Measurements from ENCODE around the gene YTHDF2.

- TF ChIP-seq CTCF (conservative IDR thresholded peaks at IDR 0.05 in 1 of 2, IDR thresholded peaks at IDR 0.05 in 1 of 2; ENCODE audit: extremely low read depth in 1 of 2, insufficient read depth in 1 of 2, low read depth in 1 of 2, low read length in 2 of 2): no peak
- TF ChIP-seq EZH2 (IDR thresholded peaks at IDR 0.05; ENCODE audit: borderline replicate concordance, low read length): no peak
Observed at GRCh38 chr1:28803662-28804061, 66.9 kb downstream of the YTHDF2 start.

All from mammary epithelial cell (primary cell).